HepG2 (cell line): ENCODE measurements around the gene ZNF213. TPM values are rescaled to one million over a fixed set of nuclear protein-coding genes. Genes with fewer than 3 reads are reported as not detected.

Source experiments
- FUBP1 ChIP-seq: sonication (generic); formaldehyde crosslinking; IDR thresholded peaks from 2 replicates; pipeline ENCODE4 v1.5.1; 2020; ENCODE audit warnings: missing genetic modification reagents, mild to moderate bottlenecking, borderline replicate concordance
- KDM5A ChIP-seq: fragments of 200-600 bp; sonication (generic); IDR thresholded peaks from 2 replicates; pipeline ENCODE4 v1.7.0; 2018; ENCODE audit warnings: antibody characterized with exemption, mild to moderate bottlenecking, low read length, borderline replicate concordance
- KMT2A ChIP-seq: sonication (generic); formaldehyde crosslinking; IDR thresholded peaks from 2 replicates; pipeline ENCODE4 v1.4.0; 2020; ENCODE audit warnings: missing genetic modification reagents
- MIER3 ChIP-seq: IDR thresholded peaks from 2 replicates; pipeline ENCODE4 v1.6.1; 2016; ENCODE audit warnings: missing compliant biosample characterization, borderline replicate concordance
- PHF21A ChIP-seq: sonication (generic); formaldehyde crosslinking; IDR thresholded peaks from 2 replicates; pipeline ENCODE4 v1.5.0; 2020; ENCODE audit warnings: mild to moderate bottlenecking, missing genetic modification reagents
- PLRG1 ChIP-seq: fragments of 450-650 bp; conservative IDR thresholded peaks from 2 replicates; pipeline ENCODE4 v1.6.1; 2016
- POLR2A ChIP-seq, 2 experiments: IDR thresholded peaks; 2 replicates each; pipeline ENCODE4 v1.6.1; 2011; ENCODE audit warnings: low read depth in 2 of 2, low read length in 2 of 2, mild to moderate bottlenecking in 1 of 2, moderate library complexity in 1 of 2; ENCODE audit not compliant: insufficient read depth in 1 of 2
- RCOR2 ChIP-seq: IDR thresholded peaks from 2 replicates; pipeline ENCODE4 v1.6.1; 2016; ENCODE audit warnings: missing biosample characterization, missing genetic modification reagents
- SOX6 ChIP-seq, 2 experiments: fragments of 450-650 bp in 1 of 2; sonication (generic) in 1 of 2; formaldehyde crosslinking in 1 of 2; IDR thresholded peaks; 2 replicates each; pipeline versions ENCODE4 v1.4.0 to v1.6.1; 2017 to 2020; ENCODE audit warnings: antibody characterized with exemption in 1 of 2, mild to moderate bottlenecking in 1 of 2, missing genetic modification reagents in 1 of 2
- TFDP2 ChIP-seq: sonication (generic); formaldehyde crosslinking; IDR thresholded peaks from 2 replicates; pipeline ENCODE4 v1.4.0; 2020; ENCODE audit warnings: missing genetic modification reagents
- ZBTB3 ChIP-seq: sonication (generic); formaldehyde crosslinking; IDR thresholded peaks from 2 replicates; pipeline ENCODE4 v1.4.0; 2020; ENCODE audit warnings: low read depth, mild to moderate bottlenecking, moderate library complexity, missing genetic modification reagents, borderline replicate concordance
- ZNF143 ChIP-seq: sonication (generic); formaldehyde crosslinking; IDR thresholded peaks from 2 replicates; pipeline ENCODE4 v1.4.0; 2020; ENCODE audit warnings: missing genetic modification reagents
- ZNF33A ChIP-seq: sonication (generic); formaldehyde crosslinking; IDR thresholded peaks from 2 replicates; pipeline ENCODE4 v1.5.1; 2020; ENCODE audit warnings: missing genetic modification reagents, mild to moderate bottlenecking, moderate library complexity, borderline replicate concordance
- ZNF383 ChIP-seq: sonication (generic); formaldehyde crosslinking; IDR thresholded peaks from 2 replicates; pipeline ENCODE4 v1.4.0; 2020; ENCODE audit warnings: missing genetic modification reagents, mild to moderate bottlenecking, borderline replicate concordance
- ZNF496 ChIP-seq: sonication (generic); formaldehyde crosslinking; IDR thresholded peaks from 2 replicates; pipeline ENCODE4 v1.8.1; 2023; ENCODE audit warnings: mild to moderate bottlenecking, moderate library complexity, missing genetic modification reagents; ENCODE audit not compliant: insufficient replicate concordance
- ZNF614 ChIP-seq: IDR thresholded peaks from 2 replicates; pipeline ENCODE4 v1.6.1; 2018; ENCODE audit warnings: missing biosample characterization, missing genetic modification reagents, inconsistent platforms, borderline replicate concordance
- ZNF780A ChIP-seq: sonication (generic); formaldehyde crosslinking; IDR thresholded peaks from 2 replicates; pipeline ENCODE4 v1.8.0; 2022; ENCODE audit warnings: mild to moderate bottlenecking, missing genetic modification reagents, moderate library complexity
- polyA plus RNA-seq, 8 experiments: library from polyadenylated mRNA; depleted of rRNA in 3 of 8; stranded (reverse) in 7 of 8; unstranded in 1 of 8; fragments of >200 nt; fragmentation: Illumina TruSeq in 4 of 8; extraction: Trizol in 4 of 8; gene quantifications; 2 replicates each; pipeline versions ENCODE4 v1.2.1 to v1.2.3, GENCODE V29; 2011 to 2016; ENCODE audit warnings: low read depth in 4 of 8, missing spikeins in 1 of 8, mixed read lengths in 1 of 8; ENCODE audit not compliant: insufficient read depth in 1 of 8
- total RNA-seq, 5 experiments: library from RNA; depleted of rRNA; stranded (reverse); fragments of >200 nt; fragmentation: Illumina TruSeq; extraction: Trizol; gene quantifications; 2 replicates each; pipeline ENCODE4 v1.2.3, GENCODE V29; 2016; ENCODE audit warnings: low read depth in 1 of 5
- TF ChIP-seq, protein P1 (sequence below): sonication (generic); formaldehyde crosslinking; IDR thresholded peaks from 2 replicates; pipeline ENCODE4 v1.4.0; 2020; ENCODE audit warnings: missing genetic modification reagents
- TF ChIP-seq, protein P2 (sequence below): IDR thresholded peaks from 2 replicates; pipeline ENCODE4 v1.4.0; 2020; ENCODE audit warnings: mild to moderate bottlenecking, missing genetic modification reagents

ZNF213 gene
- total and polyA plus RNA-seq, 2 of the 13 experiments (the other 11 are each of a cell fraction or from before 2014, with no cell fraction given) = 0.59 to 0.97 TPM

- TF ChIP-seq, protein P1, sequence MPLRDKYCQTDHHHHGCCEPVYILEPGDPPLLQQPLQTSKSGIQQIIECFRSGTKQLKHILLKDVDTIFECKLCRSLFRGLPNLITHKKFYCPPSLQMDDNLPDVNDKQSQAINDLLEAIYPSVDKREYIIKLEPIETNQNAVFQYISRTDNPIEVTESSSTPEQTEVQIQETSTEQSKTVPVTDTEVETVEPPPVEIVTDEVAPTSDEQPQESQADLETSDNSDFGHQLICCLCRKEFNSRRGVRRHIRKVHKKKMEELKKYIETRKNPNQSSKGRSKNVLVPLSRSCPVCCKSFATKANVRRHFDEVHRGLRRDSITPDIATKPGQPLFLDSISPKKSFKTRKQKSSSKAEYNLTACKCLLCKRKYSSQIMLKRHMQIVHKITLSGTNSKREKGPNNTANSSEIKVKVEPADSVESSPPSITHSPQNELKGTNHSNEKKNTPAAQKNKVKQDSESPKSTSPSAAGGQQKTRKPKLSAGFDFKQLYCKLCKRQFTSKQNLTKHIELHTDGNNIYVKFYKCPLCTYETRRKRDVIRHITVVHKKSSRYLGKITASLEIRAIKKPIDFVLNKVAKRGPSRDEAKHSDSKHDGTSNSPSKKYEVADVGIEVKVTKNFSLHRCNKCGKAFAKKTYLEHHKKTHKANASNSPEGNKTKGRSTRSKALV (CRISPR knock-in tag) = peak; percentile 76
- no peak for TF ChIP-seq ZNF143 (CRISPR knock-in tag)
- no peak for TF ChIP-seq ZBTB3 (CRISPR knock-in tag)
- TF ChIP-seq TFDP2 (CRISPR knock-in tag) = no peak
- TF ChIP-seq ZNF780A (CRISPR knock-in tag) = no peak
- no peak for TF ChIP-seq FUBP1 (CRISPR knock-in tag)
- no peak for TF ChIP-seq KDM5A
- TF ChIP-seq ZNF496 = no peak
- no peak for TF ChIP-seq ZNF33A
- TF ChIP-seq MIER3 (CRISPR knock-in tag) = no peak
- TF ChIP-seq, protein P2, sequence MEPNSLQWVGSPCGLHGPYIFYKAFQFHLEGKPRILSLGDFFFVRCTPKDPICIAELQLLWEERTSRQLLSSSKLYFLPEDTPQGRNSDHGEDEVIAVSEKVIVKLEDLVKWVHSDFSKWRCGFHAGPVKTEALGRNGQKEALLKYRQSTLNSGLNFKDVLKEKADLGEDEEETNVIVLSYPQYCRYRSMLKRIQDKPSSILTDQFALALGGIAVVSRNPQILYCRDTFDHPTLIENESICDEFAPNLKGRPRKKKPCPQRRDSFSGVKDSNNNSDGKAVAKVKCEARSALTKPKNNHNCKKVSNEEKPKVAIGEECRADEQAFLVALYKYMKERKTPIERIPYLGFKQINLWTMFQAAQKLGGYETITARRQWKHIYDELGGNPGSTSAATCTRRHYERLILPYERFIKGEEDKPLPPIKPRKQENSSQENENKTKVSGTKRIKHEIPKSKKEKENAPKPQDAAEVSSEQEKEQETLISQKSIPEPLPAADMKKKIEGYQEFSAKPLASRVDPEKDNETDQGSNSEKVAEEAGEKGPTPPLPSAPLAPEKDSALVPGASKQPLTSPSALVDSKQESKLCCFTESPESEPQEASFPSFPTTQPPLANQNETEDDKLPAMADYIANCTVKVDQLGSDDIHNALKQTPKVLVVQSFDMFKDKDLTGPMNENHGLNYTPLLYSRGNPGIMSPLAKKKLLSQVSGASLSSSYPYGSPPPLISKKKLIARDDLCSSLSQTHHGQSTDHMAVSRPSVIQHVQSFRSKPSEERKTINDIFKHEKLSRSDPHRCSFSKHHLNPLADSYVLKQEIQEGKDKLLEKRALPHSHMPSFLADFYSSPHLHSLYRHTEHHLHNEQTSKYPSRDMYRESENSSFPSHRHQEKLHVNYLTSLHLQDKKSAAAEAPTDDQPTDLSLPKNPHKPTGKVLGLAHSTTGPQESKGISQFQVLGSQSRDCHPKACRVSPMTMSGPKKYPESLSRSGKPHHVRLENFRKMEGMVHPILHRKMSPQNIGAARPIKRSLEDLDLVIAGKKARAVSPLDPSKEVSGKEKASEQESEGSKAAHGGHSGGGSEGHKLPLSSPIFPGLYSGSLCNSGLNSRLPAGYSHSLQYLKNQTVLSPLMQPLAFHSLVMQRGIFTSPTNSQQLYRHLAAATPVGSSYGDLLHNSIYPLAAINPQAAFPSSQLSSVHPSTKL (CRISPR knock-in tag) = 0 out of 2 replicates have a peak, but pooled peaks have one; percentile 15
- TF ChIP-seq PHF21A (CRISPR knock-in tag) = no peak
- TF ChIP-seq PLRG1 = no peak
- TF ChIP-seq ZNF614 (CRISPR knock-in tag) = peak; percentile 42; the same call in 1 of the 2 replicates
- 0 out of 2 replicates have a peak, but pooled peaks have one; percentile 27 for TF ChIP-seq RCOR2 (CRISPR knock-in tag)
- no peak for TF ChIP-seq SOX6 (IDR thresholded peaks at IDR 0.05)
- 0 out of 2 replicates have a peak, but pooled peaks have one; percentile 26 for TF ChIP-seq SOX6 (CRISPR knock-in tag; IDR thresholded peaks at IDR 0.05)
- TF ChIP-seq POLR2A (IDR thresholded peaks at IDR 0.05; ENCODE audit: insufficient read depth in 1 of 2, low read depth in 2 of 2, low read length in 2 of 2) = no peak
- TF ChIP-seq KMT2A (CRISPR knock-in tag) = no peak
- no peak for TF ChIP-seq ZNF383 (CRISPR knock-in tag)
Observed at GRCh38 chr16:3187798-3188674, 53.2 kb downstream of the ZNF213 start, which contains the start of gene OR1F1 (continued).
